ENCODE measurements around the gene GPM6B. TPM values are rescaled to one million over a fixed set of nuclear protein-coding genes. Genes with fewer than 3 reads are reported as not detected.

Gene GPM6B
- total RNA-seq, 1 experiment from 2014 or later = 225 TPM

DNA sequence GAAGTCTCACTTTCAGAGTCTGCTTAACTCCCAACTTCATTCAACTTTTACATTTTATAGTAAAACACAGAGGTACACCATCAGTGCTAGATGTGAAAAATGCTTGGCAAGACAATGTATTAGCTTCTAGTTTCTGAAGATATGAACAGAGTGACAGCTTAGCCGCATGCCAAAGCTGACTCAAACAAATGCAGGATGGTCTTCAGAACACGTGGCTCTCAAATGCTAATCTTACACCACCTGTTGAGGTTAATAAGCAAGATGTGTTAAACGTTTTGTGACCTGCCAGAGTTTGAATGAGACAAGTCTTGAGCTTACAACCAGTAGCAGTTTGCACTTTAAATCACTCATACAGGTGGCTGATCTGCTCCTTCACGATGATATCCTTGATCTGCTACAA is 18.9 kb upstream of the GPM6B start:
- Histone ChIP-seq H3K4me3 (ENCODE audit: insufficient read depth, low read depth, low read length) (no peak overlapping the region), H3K27me3 (ENCODE audit: control insufficient read depth, insufficient read depth, low read length) (no peaks in the 10 kb centered on the region), H3K36me3 (replicated peaks; ENCODE audit: control insufficient read depth, insufficient read depth, low read length) (no peaks in the 10 kb centered on the region)
- DNase-seq = no peak

GRCh38 chrX:13834355-13834754 is 17.5 kb upstream of the GPM6B start:
- H3K4me3 ChIP-seq (ENCODE audit: insufficient read depth, low read depth, low read length) = no peak overlapping the region
- H3K27me3 ChIP-seq (ENCODE audit: control insufficient read depth, insufficient read depth, low read length) = no peaks in the 10 kb centered on the region
- DNase-seq = no peak
- H3K36me3 ChIP-seq (replicated peaks; ENCODE audit: control insufficient read depth, insufficient read depth, low read length) = no peaks in the 10 kb centered on the region; the same call in 1 of the 2 replicates

- Histone ChIP-seq H3K36me3 (replicated peaks; ENCODE audit: control insufficient read depth, insufficient read depth, low read length) (no peaks in the 10 kb centered on the region; the same call in 1 of the 2 replicates), H3K27me3 (ENCODE audit: control insufficient read depth, insufficient read depth, low read length) (no peaks in the 10 kb centered on the region), H3K4me3 (ENCODE audit: insufficient read depth, low read depth, low read length) (no peak overlapping the region)
- no peak for DNase-seq
Observed at GRCh38 chrX:13829983-13830382, 13.1 kb upstream of the GPM6B start.

DNA sequence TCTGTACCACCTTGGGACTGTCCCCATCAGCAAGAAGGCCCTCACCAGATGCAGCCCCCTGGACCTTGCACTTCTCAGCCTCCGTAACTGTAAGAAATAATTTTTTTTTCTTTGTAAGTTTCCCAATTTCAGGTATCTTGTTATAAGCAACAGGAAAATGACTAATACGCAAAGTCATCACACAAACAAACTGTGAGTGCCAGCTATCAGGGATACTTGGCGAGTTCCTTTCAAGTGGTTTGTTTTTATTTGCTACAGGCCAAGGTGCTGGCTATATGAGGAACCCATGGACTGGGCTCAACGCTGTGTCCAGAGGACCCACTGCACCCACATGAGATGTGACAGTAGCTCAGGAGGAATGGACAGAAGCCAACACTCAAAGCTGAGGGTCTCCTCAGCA is 11.5 kb upstream of the GPM6B start:
- peaks cover 1% of the 10 kb centered on the region for H3K36me3 ChIP-seq (replicated peaks; ENCODE audit: control insufficient read depth, insufficient read depth, low read length)
- DNase-seq = no peak

DNA sequence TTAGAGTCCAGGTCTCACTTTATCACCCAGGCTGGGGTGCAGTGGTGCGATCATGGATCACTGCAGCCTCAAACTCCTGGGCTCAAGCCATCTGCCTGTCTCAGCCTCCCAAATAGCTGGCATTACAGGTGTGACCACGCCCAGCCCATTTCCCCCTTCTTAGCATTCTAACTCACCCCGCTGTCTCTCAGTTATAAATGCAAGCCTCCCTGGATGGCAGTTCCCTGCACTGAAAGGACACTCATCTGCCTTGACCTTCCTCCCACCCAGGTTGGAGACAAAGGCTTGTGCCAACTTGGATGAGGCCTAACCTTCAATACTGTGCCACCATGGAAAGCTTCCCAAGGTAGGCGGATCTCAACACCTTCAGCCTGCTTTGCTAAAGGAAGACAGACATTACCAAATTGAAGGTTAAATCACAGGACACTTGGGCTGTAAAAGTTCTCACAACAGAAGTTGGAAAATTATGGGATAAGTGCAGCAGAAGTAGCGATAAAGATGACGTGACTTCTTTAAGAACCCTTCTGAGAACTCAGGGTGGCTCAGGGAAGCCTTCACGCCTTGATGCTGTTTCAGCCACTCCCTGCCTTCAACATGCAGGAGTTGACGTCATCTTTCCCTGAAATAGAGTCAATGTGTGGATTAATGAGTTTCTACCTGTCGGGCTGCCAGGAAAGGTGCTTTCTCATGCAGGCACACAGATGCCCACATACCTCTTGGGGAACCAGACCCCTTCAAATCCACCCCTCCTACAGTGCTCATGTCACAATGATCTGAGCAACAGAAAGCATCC is 10.6 kb upstream of the GPM6B start:
- H3K36me3 ChIP-seq (replicated peaks; ENCODE audit: control insufficient read depth, insufficient read depth, low read length) = peaks cover 1% of the 10 kb centered on the region
- no peak for DNase-seq
- no peaks in the 10 kb centered on the region for H3K27me3 ChIP-seq (ENCODE audit: control insufficient read depth, insufficient read depth, low read length)
- no peak overlapping the region for H3K4me3 ChIP-seq (ENCODE audit: insufficient read depth, low read depth, low read length)

More for the DNA sequence above, 11.5 kb upstream of the GPM6B start:
- H3K4me3 ChIP-seq (ENCODE audit: insufficient read depth, low read depth, low read length) = no peak overlapping the region
- H3K27me3 ChIP-seq (ENCODE audit: control insufficient read depth, insufficient read depth, low read length) = no peaks in the 10 kb centered on the region

DNA sequence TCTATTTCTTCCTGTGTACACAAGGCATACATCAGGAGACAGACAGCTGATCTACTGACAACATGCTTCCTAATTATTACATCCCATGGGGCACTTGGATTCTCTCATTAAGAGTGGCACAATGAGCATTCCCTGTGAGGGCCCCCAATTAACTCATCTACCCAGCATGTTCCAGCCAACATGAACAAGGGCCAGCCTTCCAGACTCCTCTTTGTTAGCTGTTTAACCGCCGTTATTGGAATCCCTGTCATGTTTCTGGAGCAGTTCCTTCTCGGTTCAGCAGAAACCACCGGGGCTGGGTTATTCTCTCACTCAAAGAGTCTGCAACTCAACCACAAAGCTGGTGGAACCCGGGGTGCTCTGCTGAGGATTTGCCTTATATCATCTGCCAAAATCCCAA is 9.9 kb upstream of the GPM6B start:
- Histone ChIP-seq H3K27me3 (ENCODE audit: control insufficient read depth, insufficient read depth, low read length) (no peaks in the 10 kb centered on the region), H3K36me3 (replicated peaks; ENCODE audit: control insufficient read depth, insufficient read depth, low read length) (peaks cover 1% of the 10 kb centered on the region), H3K4me3 (ENCODE audit: insufficient read depth, low read depth, low read length) (no peak overlapping the region)
- DNase-seq = no peak

DNA sequence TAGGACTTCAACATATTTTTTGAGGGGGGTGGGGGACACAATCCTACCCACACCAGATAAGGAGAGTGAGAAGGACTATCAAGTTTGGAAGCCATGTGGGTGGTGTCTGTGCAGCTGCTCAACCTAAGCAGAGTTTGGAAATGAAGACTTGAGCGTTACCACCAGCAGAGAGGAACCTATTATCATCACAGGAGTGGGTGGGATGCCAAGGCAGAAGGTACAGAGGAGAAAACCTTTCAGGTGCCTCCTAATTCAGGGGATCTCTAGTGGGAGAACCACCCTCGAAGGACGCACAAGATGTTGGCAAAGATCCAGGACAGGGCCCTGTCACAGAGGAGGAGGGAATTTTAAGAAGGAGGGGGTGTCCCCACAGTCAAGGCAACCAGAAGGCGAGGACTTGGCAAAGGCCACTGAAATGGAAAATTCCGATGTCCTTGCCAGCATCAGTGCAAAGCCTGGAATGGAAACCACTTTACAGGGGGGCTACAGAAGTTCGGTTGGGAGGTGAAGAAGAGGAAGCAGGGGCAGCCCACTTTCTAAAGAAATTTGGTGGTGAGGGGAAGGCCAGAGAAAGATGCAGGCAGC is 8.4 kb upstream of the GPM6B start:
- Histone ChIP-seq H3K4me3 (ENCODE audit: insufficient read depth, low read depth, low read length) (no peak overlapping the region), H3K27me3 (ENCODE audit: control insufficient read depth, insufficient read depth, low read length) (no peaks in the 10 kb centered on the region), H3K36me3 (replicated peaks; ENCODE audit: control insufficient read depth, insufficient read depth, low read length) (peaks cover 1% of the 10 kb centered on the region)
- DNase-seq = no peak

DNA sequence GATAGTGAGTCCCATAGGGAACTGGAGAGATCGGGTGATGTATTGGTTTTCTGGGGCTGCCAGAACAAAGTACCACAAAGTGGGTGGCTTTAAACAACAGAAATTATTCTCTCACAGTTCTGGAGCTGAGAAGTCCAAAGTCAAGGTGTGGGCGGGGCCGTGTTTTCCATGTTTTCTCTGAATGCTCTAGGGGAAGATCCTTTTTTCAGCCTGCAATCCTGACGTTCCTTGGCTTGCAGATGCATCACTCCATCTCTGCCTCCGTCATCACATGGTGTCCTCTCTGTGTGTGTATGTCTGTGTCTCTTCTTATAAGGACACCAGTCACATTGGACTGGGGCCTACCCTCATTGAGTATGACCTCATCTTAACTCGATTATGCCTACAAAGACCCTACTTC is 7.9 kb upstream of the GPM6B start:
- H3K36me3 ChIP-seq (replicated peaks; ENCODE audit: control insufficient read depth, insufficient read depth, low read length) = peaks cover 1% of the 10 kb centered on the region

GRCh38 chrX:13821738-13822137 is 4.8 kb upstream of the GPM6B start:
- DNase-seq = no peak
- Histone ChIP-seq H3K36me3 (replicated peaks; ENCODE audit: control insufficient read depth, insufficient read depth, low read length) (peaks cover 1% of the 10 kb centered on the region; the same call in 1 of the 2 replicates), H3K4me3 (ENCODE audit: insufficient read depth, low read depth, low read length) (no peak overlapping the region), H3K27me3 (ENCODE audit: control insufficient read depth, insufficient read depth, low read length) (no peaks in the 10 kb centered on the region)

More for the DNA sequence above, 7.9 kb upstream of the GPM6B start:
- no peak overlapping the region for H3K4me3 ChIP-seq (ENCODE audit: insufficient read depth, low read depth, low read length)
- DNase-seq = no peak
- no peaks in the 10 kb centered on the region for H3K27me3 ChIP-seq (ENCODE audit: control insufficient read depth, insufficient read depth, low read length)

DNA sequence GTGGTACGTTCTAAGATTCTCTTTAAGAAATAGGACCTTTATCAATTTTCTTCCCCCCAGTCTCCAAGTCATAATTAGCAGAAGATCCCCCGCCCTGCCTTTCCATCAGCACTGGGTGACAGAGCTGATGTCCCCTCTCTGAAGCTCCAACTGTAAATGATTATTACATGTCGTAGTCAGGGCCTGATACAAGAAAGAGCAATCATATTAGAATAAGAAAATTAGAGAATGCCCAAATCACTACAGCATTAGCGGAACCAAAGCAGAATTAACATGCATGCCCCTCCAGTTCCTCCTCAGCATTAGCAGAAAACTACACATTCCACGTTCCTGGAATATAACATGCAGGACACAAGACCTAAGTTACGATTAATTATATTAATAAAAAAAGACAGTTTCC is 717 bp downstream of the GPM6B start:
- Histone ChIP-seq H3K4me3 (ENCODE audit: insufficient read depth, low read depth, low read length) (no peak overlapping the region), H3K36me3 (replicated peaks; ENCODE audit: control insufficient read depth, insufficient read depth, low read length) (no peaks in the 10 kb centered on the region), H3K27me3 (ENCODE audit: control insufficient read depth, insufficient read depth, low read length) (no peaks in the 10 kb centered on the region)
- no peak for DNase-seq

DNA sequence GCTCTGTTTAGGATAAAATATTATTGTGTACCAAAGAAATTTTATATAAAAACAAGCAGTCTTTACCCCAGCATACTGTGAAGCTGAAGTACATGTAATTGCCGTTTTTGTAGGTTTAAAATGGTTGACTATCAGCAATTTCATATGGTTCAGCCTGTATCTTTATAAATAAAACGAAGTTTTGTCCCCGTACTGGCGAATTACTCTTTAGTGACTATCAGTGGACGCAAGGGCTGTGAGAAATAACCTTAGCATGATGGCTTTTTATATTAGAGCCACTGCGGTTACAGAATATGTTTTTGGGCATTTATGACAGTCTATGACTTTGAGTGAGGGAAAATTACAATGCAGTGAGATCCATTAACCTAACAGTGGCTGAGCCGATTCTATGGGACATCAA is 1.2 kb downstream of the GPM6B start:
- H3K36me3 ChIP-seq (replicated peaks; ENCODE audit: control insufficient read depth, insufficient read depth, low read length) = no peaks in the 10 kb centered on the region
- H3K4me3 ChIP-seq (ENCODE audit: insufficient read depth, low read depth, low read length) = no peak overlapping the region
- no peak for DNase-seq
- H3K27me3 ChIP-seq (ENCODE audit: control insufficient read depth, insufficient read depth, low read length) = no peaks in the 10 kb centered on the region

DNA sequence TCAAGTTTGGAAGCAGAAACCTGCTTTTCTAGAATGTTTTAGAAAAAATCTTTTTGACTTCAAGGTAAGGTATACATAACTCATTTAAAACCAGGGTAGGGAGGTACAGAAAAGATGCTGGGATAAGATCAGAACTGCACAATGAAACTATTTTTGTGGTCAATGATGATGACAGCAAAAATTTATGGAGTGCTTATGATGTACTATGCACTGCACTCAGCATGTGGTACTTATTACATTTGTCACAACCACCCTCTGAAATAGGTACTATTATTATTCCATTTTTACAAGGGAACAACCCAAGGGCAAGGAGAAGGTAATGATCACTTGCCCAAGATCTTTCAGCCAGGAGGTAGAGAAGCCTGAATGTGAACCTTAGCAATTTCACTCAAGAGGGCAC is 8.0 kb downstream of the GPM6B start:
- Histone ChIP-seq H3K36me3 (replicated peaks; ENCODE audit: control insufficient read depth, insufficient read depth, low read length) (no peaks in the 10 kb centered on the region), H3K4me3 (ENCODE audit: insufficient read depth, low read depth, low read length) (no peak overlapping the region), H3K27me3 (ENCODE audit: control insufficient read depth, insufficient read depth, low read length) (no peaks in the 10 kb centered on the region)
- no peak for DNase-seq

- Histone ChIP-seq H3K4me3 (ENCODE audit: insufficient read depth, low read depth, low read length) (no peak overlapping the region), H3K36me3 (replicated peaks; ENCODE audit: control insufficient read depth, insufficient read depth, low read length) (no peaks in the 10 kb centered on the region), H3K27me3 (ENCODE audit: control insufficient read depth, insufficient read depth, low read length) (no peaks in the 10 kb centered on the region)
- DNase-seq = no peak
Observed at GRCh38 chrX:13808293-13808692, 8.6 kb downstream of the GPM6B start.

GRCh38 chrX:13805241-13805640 is 11.7 kb downstream of the GPM6B start:
- H3K4me3 ChIP-seq (ENCODE audit: insufficient read depth, low read depth, low read length) = no peak overlapping the region

DNA sequence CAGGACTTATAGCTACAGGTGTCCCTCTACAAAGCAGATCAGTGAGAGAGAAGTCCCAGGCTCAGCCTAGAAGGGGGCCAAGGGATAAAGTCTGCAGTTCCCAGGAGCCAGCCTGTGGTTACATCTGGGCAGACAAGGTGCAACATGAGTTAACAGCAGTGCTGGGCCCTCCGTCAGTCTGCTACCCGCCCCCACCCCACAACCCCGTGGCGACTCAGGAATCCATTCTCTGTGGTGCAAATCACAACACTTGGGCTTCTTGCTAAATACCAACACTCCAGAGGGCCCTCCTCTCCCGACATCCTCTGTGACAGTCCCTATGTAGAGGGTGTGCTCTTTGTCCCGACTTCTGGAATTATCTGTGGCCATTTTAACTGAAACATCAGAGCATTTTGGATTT is 13.8 kb downstream of the GPM6B start:
- peak; percentile 70 for DNase-seq

More at GRCh38 chrX:13805241-13805640, 11.7 kb downstream of the GPM6B start:
- no peak for DNase-seq
- H3K27me3 ChIP-seq (ENCODE audit: control insufficient read depth, insufficient read depth, low read length) = no peaks in the 10 kb centered on the region
- no peaks in the 10 kb centered on the region for H3K36me3 ChIP-seq (replicated peaks; ENCODE audit: control insufficient read depth, insufficient read depth, low read length)

More for the DNA sequence above, 13.8 kb downstream of the GPM6B start:
- Histone ChIP-seq H3K27me3 (ENCODE audit: control insufficient read depth, insufficient read depth, low read length) (no peaks in the 10 kb centered on the region), H3K4me3 (ENCODE audit: insufficient read depth, low read depth, low read length) (no peak overlapping the region), H3K36me3 (replicated peaks; ENCODE audit: control insufficient read depth, insufficient read depth, low read length) (no peaks in the 10 kb centered on the region)
